22Rv1 (cell line): ENCODE measurements around the gene CACTIN.
"Not testable (repeated sequence)": the region's sequence is repeated elsewhere in the genome, so short reads cannot be mapped to it uniquely, and the experiment has no call there.

Source experiments
- H3K27ac ChIP-seq: fragments of 450-650 bp; 2 replicates; pipeline ENCODE4 v1.5.1; 2017
- ZFX ChIP-seq: fragments of 450-650 bp; IDR thresholded peaks from 2 replicates; pipeline ENCODE4 v1.6.1; 2017; ENCODE audit warnings: antibody characterized with exemption, borderline replicate concordance
- TF ChIP-seq, protein P1 (sequence below): fragments of 450-650 bp; IDR thresholded peaks from 2 replicates; pipeline ENCODE4 v1.5.1; 2017; ENCODE audit warnings: mild to moderate bottlenecking

Gene CACTIN

DNA sequence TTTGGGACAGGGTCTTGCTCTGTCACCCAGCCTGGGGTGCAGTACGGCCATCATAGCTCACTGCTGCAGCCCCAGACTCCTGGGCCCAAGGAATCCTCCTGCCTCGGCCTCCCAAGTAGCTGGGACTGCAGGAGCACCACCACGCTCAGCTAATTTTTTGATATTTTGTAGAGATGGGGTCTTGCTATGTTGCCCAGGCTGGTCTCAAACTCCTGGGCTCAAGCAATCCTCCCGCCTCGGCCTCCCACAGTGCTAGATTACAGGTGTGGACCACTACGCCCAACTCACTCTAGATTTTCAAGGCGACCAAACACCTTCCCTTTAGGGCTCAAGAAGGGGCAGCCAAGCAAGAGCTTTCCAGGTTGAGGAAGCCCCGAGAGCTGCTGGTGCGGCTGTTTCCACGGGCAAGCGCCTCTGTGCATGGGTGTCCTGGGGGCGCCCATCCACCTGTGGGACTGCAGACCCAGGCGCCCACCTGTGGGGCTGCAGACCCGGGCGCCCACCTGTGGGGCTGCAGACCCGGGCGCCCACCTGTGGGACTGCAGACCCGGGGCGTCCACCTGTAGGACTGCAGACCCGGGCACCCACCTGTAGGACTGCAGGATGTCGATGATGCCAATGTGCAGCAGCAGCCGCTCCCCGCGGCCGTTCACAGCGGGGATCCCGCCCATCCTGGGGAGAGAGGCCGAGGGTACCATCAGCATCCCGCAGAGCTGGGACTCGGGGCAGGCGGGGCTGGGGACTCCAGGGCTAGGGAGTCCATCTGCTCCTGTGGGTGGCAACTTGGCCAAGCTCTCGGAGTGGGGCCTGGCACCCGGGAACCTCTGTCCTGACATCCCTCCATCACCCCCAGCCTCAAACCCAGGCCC, 21.7 kb upstream of the CACTIN start:
- H3K27ac ChIP-seq, result no peak overlapping the region
- TF ChIP-seq, protein P1, sequence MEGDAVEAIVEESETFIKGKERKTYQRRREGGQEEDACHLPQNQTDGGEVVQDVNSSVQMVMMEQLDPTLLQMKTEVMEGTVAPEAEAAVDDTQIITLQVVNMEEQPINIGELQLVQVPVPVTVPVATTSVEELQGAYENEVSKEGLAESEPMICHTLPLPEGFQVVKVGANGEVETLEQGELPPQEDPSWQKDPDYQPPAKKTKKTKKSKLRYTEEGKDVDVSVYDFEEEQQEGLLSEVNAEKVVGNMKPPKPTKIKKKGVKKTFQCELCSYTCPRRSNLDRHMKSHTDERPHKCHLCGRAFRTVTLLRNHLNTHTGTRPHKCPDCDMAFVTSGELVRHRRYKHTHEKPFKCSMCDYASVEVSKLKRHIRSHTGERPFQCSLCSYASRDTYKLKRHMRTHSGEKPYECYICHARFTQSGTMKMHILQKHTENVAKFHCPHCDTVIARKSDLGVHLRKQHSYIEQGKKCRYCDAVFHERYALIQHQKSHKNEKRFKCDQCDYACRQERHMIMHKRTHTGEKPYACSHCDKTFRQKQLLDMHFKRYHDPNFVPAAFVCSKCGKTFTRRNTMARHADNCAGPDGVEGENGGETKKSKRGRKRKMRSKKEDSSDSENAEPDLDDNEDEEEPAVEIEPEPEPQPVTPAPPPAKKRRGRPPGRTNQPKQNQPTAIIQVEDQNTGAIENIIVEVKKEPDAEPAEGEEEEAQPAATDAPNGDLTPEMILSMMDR, result no peak
- no peak for TF ChIP-seq ZFX

DNA sequence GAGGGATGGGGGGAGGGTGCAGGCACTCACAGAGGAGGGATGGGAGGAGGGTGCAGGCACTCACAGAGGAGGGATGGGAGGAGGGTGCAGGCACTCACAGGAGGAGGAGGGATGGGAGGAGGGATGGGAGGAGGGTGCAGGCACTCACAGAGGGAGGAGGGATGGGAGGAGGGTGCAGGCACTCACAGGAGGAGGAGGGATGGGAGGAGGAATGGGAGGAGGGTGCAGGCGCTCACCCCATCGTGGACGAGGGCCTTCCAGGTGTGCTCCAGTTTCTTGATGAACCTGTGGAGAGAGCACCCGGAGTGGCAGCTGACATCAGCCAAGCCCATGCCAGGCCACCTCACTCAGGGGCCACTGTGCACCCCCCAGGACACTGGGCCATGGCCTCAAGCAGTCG, 20.5 kb upstream of the CACTIN start:
- not testable (repeated sequence) for H3K27ac ChIP-seq

DNA sequence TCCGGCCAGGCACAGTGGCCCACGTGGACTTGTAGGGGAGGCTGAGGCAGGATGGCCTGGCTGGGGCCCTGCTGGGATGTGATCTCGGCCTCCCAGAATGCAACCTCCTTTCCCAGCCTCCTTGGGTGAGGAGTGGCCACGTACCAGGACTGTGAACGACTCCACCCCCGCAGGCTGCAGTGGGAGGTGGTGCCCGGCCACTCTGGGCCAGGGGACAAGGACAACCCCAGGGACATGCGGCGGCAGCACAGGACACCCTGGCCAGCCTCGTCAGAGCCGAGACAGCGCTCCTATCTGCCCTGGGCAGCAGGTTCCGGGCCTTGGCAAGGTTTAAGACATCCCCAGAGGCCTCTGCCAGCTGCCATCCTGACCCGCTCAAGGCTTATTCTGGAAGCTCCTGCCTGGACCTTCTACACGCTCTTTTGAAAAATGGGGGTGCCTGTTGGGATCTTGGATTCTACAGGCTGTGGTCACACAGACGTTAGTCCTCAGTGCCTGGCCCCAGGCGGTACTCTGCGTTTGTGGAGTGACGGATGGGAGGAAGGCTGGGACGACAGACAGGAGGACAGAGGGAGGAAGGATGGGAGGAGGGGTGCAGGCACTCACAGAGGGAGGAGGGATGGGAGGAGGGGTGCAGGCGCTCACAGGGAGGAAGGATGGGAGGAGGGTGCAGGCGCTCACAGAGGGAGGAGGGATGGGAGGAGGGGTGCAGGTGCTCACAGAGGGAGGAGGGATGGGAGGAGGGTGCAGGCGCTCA, 19.9 kb upstream of the CACTIN start:
- TF ChIP-seq ZFX, result no peak
- TF ChIP-seq, protein P1, result no peak

DNA sequence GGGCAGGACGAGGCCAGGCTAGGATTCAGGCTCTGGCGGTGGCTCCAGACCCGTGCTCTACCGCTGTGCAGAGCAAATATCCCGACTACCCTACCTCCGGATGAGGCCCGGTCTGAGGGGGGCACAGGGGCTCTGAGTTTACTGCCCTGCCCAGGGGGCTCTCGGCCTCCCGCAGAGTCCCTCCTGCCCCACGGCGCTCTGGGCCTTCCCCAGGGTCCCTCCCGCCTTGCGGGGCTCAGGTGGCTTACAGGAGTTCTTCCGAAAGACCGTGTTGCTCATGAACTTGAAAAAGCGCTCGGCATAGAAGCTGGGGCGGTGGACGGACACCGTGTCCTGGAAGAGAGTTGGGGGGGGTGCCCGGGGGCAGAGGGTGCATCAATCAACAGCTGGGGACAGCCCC, 19.1 kb upstream of the CACTIN start:
- no peak overlapping the region for H3K27ac ChIP-seq
- TF ChIP-seq, protein P1, result no peak
- no peak for TF ChIP-seq ZFX

More for the DNA sequence above, 19.9 kb upstream of the CACTIN start:
- no peak overlapping the region for H3K27ac ChIP-seq

DNA sequence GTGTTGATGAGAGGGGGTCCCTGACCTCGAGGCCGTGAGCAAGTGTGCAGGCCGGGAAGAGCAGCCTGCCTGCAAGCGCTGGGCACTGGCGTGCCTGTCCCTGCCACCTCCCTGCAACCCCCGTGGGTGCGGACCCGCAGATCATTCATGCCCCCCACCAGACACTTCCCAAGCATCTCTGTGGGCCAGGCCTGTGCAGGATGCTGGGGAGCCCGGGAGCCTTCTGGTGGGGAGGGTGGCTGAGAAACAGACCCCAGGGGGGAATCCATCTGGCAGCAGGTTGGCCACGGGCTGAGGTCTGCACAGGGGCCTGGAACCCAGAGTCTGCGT, 18.4 kb upstream of the CACTIN start:
- TF ChIP-seq, protein P1, result no peak
- no peak for TF ChIP-seq ZFX
- peak overlapping the region; percentile 7; the same call in 1 of the 2 replicates for H3K27ac ChIP-seq

DNA sequence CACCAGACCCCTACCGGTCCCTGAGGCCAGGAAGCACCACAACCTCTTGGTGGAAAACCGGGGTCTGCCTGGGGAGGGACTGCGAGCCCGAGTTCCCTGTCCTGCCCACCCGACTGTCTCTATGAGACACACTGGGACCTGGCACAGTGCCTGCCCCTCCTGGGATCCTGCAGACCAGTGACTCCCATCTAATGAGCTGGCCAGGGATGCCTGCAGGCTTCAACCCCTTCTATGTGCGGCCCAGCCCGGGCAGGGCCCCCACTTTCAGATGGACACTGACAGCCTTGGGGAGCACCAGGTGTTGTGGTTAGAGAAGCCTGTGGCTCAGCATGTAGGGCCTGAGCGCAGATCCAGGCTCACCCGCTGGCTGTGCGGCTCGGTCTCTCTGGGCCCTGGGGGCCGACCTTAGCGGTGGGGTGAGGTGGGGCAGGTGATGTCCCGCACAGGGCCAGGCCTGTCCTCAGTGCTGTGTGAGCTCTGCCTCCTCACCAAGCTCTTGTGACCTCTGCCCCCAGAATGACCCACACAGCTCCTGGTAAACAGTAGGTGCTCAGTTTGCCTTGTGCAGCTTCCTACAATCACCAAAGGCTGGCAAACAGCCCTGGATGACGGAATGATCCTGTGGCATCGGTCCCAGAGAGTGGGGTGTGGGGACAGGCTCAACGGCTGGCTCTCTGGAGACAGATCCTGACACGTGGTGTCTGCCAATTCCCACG, 17.9 kb upstream of the CACTIN start:
- peak overlapping the region; percentile 7; the same call in 1 of the 2 replicates for H3K27ac ChIP-seq
- TF ChIP-seq, protein P1, result no peak
- TF ChIP-seq ZFX, result no peak

DNA sequence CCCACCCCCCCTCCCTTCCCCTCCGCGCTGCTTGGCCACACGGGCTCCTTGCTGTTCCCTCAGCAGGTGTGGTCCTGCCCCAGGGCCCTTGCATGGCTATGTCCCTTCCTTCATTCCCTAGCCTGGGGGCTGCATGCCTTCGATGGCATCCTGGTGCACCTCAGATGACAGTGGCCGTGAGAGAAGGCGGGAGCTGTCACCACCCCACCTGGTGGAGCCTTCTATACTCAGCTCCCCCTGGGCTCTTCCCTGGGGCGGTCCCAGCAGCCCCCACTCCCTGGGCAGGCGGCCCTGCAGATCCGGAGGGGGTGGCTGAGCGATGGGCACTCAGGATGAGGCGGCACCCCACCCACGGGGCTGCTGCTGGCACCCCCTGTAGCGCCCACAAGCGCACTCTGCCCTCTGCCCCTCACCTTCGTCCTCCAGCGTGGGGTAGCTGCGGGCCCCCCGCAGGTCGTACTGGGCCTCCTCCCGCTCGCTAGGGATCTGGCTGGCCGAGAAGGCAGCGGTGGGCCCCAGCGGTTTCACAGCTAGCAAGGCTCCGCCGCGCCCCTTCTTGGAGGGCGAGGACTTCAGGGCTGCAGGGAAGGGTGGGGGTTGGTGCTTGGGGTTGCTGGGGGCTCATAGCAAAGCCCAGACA, 17.2 kb upstream of the CACTIN start:
- peak overlapping the region; percentile 52; the same call in 1 of the 2 replicates for H3K27ac ChIP-seq
- TF ChIP-seq, protein P1, result no peak
- TF ChIP-seq ZFX, result no peak
